HG02884 (cell line): ENCODE measurements around the gene MAS1.
"Not testable (repeated sequence)": the region's sequence is repeated elsewhere in the genome, so short reads cannot be mapped to it uniquely, and the experiment has no call there.

Source experiments
- ATAC-seq: cut with Tn5 transposase; IDR thresholded peaks from one replicate; pipeline ENCODE4 v1.9.1; 2021; ENCODE audit warnings: mild to moderate bottlenecking, moderate library complexity; ENCODE audit not compliant: unreplicated experiment

Gene MAS1

GRCh38 chr6:159915397-159915796 lies 24.6 kb downstream of the MAS1 start:
- no peak for ATAC-seq

GRCh38 chr6:159916237-159916636 lies 25.4 kb downstream of the MAS1 start:
- no peak for ATAC-seq

GRCh38 chr6:159916752-159917151 lies 26.0 kb downstream of the MAS1 start:
- ATAC-seq, result no peak

- no peak for ATAC-seq
Observed at GRCh38 chr6:159919011-159919511, 28.3 kb downstream of the MAS1 start.

GRCh38 chr6:159919800-159920199 lies 29.0 kb downstream of the MAS1 start:
- no peak for ATAC-seq

- not testable (repeated sequence) for ATAC-seq
Observed at GRCh38 chr6:159924150-159924549, 33.4 kb downstream of the MAS1 start.

GRCh38 chr6:159926542-159927203 lies 35.9 kb downstream of the MAS1 start:
- no peak for ATAC-seq

- no peak for ATAC-seq
Observed at GRCh38 chr6:159929819-159930218, 39.0 kb downstream of the MAS1 start.

GRCh38 chr6:159931112-159931511 lies 40.3 kb downstream of the MAS1 start:
- peak; percentile 94 for ATAC-seq

GRCh38 chr6:159931846-159932245 lies 41.1 kb downstream of the MAS1 start:
- ATAC-seq, result peak; percentile 5

- no peak for ATAC-seq
Observed at GRCh38 chr6:159933077-159933476, 42.3 kb downstream of the MAS1 start.

- no peak for ATAC-seq
Observed at GRCh38 chr6:159934181-159934580, 43.4 kb downstream of the MAS1 start.

- no peak for ATAC-seq
Observed at GRCh38 chr6:159935065-159935464, 44.3 kb downstream of the MAS1 start.

- no peak for ATAC-seq
Observed at GRCh38 chr6:159935633-159936032, 44.8 kb downstream of the MAS1 start.

- no peak for ATAC-seq
Observed at GRCh38 chr6:159939591-159940016, 48.8 kb downstream of the MAS1 start.
